Measurements from ENCODE around the gene HK1.

HK1 gene

GRCh38 chr10:69259547-69260243 lies 18.6 kb upstream of the HK1 start:
- TF ChIP-seq CTCF (IDR thresholded peaks at IDR 0.05) = no peak

- TF ChIP-seq CTCF (IDR thresholded peaks at IDR 0.05) = no peak
These were observed 17.1 kb upstream of the HK1 start for GRCh38 chr10:69261184-69261583.

- no peak for TF ChIP-seq CTCF (IDR thresholded peaks at IDR 0.05)
These were observed 16.0 kb upstream of the HK1 start for GRCh38 chr10:69262292-69262751.

GRCh38 chr10:69265521-69265920 lies 12.8 kb upstream of the HK1 start:
- no peak for TF ChIP-seq CTCF (IDR thresholded peaks at IDR 0.05)

DNA sequence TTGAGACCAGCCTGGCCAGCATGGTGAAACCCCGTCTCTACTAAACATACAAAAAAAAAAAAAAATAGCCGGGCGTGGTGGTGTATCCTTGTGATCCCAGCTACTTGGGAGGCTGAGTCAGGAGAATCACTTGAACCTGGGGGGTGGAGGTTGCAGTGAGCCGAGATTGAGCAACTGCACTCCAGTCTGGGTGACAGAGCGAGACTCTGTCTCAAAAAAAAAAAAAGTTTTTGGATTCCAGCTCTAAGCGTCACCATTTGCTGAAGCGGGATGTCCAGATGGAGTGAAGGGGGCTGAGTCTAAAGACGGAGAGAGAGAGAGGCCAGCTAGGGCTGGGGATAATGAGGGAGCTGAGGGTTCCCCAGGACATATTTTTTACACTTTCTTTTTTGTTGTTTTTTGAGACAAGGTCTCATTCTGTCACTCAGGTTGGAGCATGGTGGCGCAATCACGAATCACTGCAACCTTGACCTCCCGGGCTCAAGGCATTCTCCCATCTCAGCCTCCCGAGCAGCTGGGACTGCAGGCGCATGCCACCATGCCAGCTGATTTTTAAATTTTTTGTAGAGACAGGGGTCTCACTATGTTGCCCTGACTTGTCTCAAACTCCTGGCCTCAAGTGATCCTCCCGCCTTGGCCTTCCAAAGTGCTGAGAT lies 9.4 kb upstream of the HK1 start:
- TF ChIP-seq CTCF (IDR thresholded peaks at IDR 0.05) = no peak

DNA sequence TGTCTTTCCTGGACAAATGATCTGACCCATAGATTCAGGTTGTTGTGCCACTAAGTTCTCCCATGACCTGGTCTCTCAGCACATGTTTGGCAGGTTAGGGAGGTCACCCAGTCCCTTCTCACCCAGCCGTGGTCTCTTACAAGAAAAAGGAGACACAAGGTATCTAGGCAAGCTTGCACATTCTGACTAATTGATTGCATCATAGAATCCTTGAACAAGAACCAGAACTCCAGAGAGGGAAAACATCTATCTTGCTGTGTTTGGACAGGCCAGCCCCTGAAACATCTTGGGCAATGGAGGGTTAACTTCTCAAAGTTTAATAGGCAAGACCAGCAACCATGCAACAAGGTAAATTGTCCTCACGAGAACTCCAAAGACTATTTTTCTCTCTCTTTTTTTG lies 8.5 kb upstream of the HK1 start:
- TF ChIP-seq CTCF (IDR thresholded peaks at IDR 0.05) = no peak

GRCh38 chr10:69270990-69271389 lies 7.3 kb upstream of the HK1 start:
- no peak for TF ChIP-seq CTCF (IDR thresholded peaks at IDR 0.05)
